K562 (cell line): Measurements from ENCODE around the gene FAHD2A.

Source experiments
- BRCA1 ChIP-seq, 2 experiments: fragments of 450-650 bp in 1 of 2; sonication (generic) in 1 of 2; formaldehyde crosslinking in 1 of 2; IDR thresholded peaks; 2 replicates each; pipeline versions ENCODE4 v1.5.0 to v1.6.1; 2017 to 2020; ENCODE audit warnings: mild to moderate bottlenecking in 1 of 2, missing genetic modification reagents in 1 of 2
- CREM ChIP-seq: IDR thresholded peaks from 2 replicates; pipeline ENCODE4 v1.6.1; 2014; ENCODE audit warnings: antibody characterized with exemption, low read depth
- HLTF ChIP-seq: fragments of 450-650 bp; IDR thresholded peaks from 2 replicates; pipeline ENCODE4 v1.6.1; 2016
- JUN ChIP-seq, 2 experiments: sonication (generic) in 1 of 2; formaldehyde crosslinking in 1 of 2; IDR thresholded peaks; 2 replicates each; pipeline versions ENCODE4 v1.6.1 to v1.8.0; 2012 to 2022; ENCODE audit warnings: borderline replicate concordance in 2 of 2, mild to moderate bottlenecking in 2 of 2, improper control_type of control experiment in 1 of 2, low read depth in 1 of 2, low read length in 1 of 2, missing genetic modification reagents in 1 of 2
- MXI1 ChIP-seq: IDR thresholded peaks from 2 replicates; pipeline ENCODE4 v1.6.1; 2011; ENCODE audit warnings: low read depth, mild to moderate bottlenecking, improper control_type of control experiment, low read length
- RBM25 ChIP-seq: fragments of 200-400 bp; formaldehyde crosslinking; IDR thresholded peaks from 2 replicates; pipeline ENCODE4 v1.6.1; 2018; ENCODE audit warnings: low read length, low read depth, moderate library complexity; ENCODE audit not compliant: severe bottlenecking
- ZNF121 ChIP-seq: sonication (generic); formaldehyde crosslinking; conservative IDR thresholded peaks from 2 replicates; pipeline ENCODE4 v1.8.0; 2022; ENCODE audit warnings: missing genetic modification reagents
- ZNF780A ChIP-seq: fragments of 250-450 bp; sonication (Bioruptor Pico); IDR thresholded peaks from 2 replicates; pipeline ENCODE4 v1.5.0; 2021; ENCODE audit warnings: mild to moderate bottlenecking
- TF ChIP-seq, protein P1 (sequence below): fragments of 250-450 bp; sonication (Bioruptor Pico); IDR thresholded peaks from 2 replicates; pipeline ENCODE4 v1.8.0; 2022; ENCODE audit warnings: moderate library complexity, mild to moderate bottlenecking, inconsistent platforms

DNA sequence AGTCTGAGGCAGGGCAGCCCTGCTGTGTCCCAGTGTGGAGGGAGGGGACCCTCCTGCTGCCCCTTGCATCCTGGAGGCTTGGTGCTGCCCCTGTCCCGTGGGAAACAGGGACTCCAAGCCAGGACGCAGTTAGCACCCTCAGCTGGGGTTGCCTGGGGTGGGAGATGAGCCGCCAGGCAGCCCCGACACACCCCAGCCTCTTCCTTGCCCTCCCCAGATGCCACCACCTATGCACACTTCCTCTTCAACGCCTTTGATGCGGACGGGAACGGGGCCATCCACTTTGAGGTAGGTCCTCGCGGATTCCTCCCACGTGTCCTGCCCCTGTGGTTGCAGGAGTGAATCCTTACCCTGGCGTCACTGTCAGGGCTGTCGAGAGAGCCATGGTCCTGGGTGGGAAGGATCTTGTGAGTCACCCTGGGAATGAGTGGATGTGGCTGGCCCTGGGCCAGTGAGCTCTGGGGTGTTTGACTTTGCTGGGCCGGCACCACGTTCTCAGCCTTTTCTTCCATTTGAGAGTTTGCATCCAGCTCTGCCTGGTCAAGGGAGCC lies 27.5 kb upstream of the FAHD2A start:
- no peak for TF ChIP-seq ZNF780A (CRISPR knock-in tag)
- no peak for TF ChIP-seq BRCA1 (IDR thresholded peaks at IDR 0.05)
- no peak for TF ChIP-seq BRCA1 (CRISPR knock-in tag; IDR thresholded peaks at IDR 0.05)
- no peak for TF ChIP-seq ZNF121 (CRISPR knock-in tag)
- no peak for TF ChIP-seq JUN (IDR thresholded peaks at IDR 0.05; ENCODE audit: borderline replicate concordance, low read depth, low read length)
- TF ChIP-seq JUN (CRISPR knock-in tag; IDR thresholded peaks at IDR 0.05; ENCODE audit: borderline replicate concordance), result no peak
- no peak for TF ChIP-seq MXI1
- no peak for TF ChIP-seq CREM
- TF ChIP-seq, protein P1, sequence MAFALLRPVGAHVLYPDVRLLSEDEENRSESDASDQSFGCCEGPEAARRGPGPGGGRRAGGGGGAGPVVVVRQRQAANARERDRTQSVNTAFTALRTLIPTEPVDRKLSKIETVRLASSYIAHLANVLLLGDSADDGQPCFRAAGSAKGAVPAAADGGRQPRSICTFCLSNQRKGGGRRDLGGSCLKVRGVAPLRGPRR (CRISPR knock-in tag), result no peak
- no peak for TF ChIP-seq RBM25
- no peak for TF ChIP-seq HLTF
